GM23248 (cell line): ENCODE data around the gene RUNX1. TPM values are rescaled to one million over a fixed set of nuclear protein-coding genes. Genes with fewer than 3 reads are reported as not detected.

Experiments used
- DNase-seq: peaks from one replicate; pipeline ENCODE4 v3.0.0-alpha.2; 2015
- H2AFZ ChIP-seq: fragments of 200-600 bp; sonication (generic); 2 replicates; pipeline ENCODE4 v1.6.1; 2016; ENCODE audit warnings: antibody characterized with exemption
- H3F3A ChIP-seq: fragments of 200-600 bp; sonication (generic); 2 replicates; pipeline ENCODE4 v1.6.1; 2016; ENCODE audit warnings: mild to moderate bottlenecking, antibody characterized with exemption, mixed run types; ENCODE audit not compliant: insufficient read depth
- H3K27ac ChIP-seq: fragments of 200-600 bp; sonication (generic); 2 replicates; pipeline ENCODE4 v1.5.1; 2016; ENCODE audit warnings: mild to moderate bottlenecking
- H3K27me3 ChIP-seq: fragments of 200-600 bp; sonication (generic); replicated peaks from 2 replicates; pipeline ENCODE4 v1.6.1; 2016; ENCODE audit warnings: mild to moderate bottlenecking; ENCODE audit not compliant: insufficient read depth
- H3K36me3 ChIP-seq: fragments of 200-600 bp; sonication (generic); 2 replicates; pipeline ENCODE4 v1.6.1; 2016; ENCODE audit warnings: low read depth, mild to moderate bottlenecking
- H3K4me1 ChIP-seq: fragments of 200-600 bp; sonication (generic); 2 replicates; pipeline ENCODE4 v1.6.1; 2016; ENCODE audit warnings: mild to moderate bottlenecking; ENCODE audit not compliant: insufficient read depth
- H3K4me2 ChIP-seq: fragments of 200-600 bp; sonication (generic); one replicate; pipeline ENCODE4 v1.6.1; 2016; ENCODE audit warnings: mild to moderate bottlenecking; ENCODE audit not compliant: unreplicated experiment
- H3K4me3 ChIP-seq: fragments of 200-600 bp; sonication (generic); 2 replicates; pipeline ENCODE4 v1.5.1; 2016; ENCODE audit warnings: mild to moderate bottlenecking
- H3K79me2 ChIP-seq: fragments of 200-600 bp; sonication (generic); 2 replicates; pipeline ENCODE4 v1.6.1; 2016; ENCODE audit warnings: mild to moderate bottlenecking; ENCODE audit not compliant: insufficient read depth
- H3K9ac ChIP-seq: fragments of 200-600 bp; sonication (generic); 2 replicates; pipeline ENCODE4 v1.6.1; 2016; ENCODE audit warnings: mild to moderate bottlenecking
- H3K9me2 ChIP-seq: fragments of 200-600 bp; sonication (generic); 2 replicates; pipeline ENCODE4 v1.6.1; 2016; ENCODE audit warnings: mixed run types, mild to moderate bottlenecking, moderate library complexity; ENCODE audit not compliant: insufficient read depth
- H3K9me3 ChIP-seq: fragments of 200-600 bp; sonication (generic); one replicate; pipeline ENCODE4 v1.6.1; 2017; ENCODE audit warnings: low read depth
- H4K20me1 ChIP-seq: fragments of 200-600 bp; sonication (generic); 2 replicates; pipeline ENCODE4 v1.6.0; 2016; ENCODE audit not compliant: insufficient read depth
- EZH2 ChIP-seq: fragments of 200-600 bp; sonication (generic); IDR thresholded peaks from 2 replicates; pipeline ENCODE4 v1.6.1; 2018; ENCODE audit warnings: antibody characterized with exemption, mild to moderate bottlenecking; ENCODE audit not compliant: insufficient read depth, poor library complexity, severe bottlenecking
- EZH2phosphoT487 ChIP-seq: fragments of 200-600 bp; sonication (generic); IDR thresholded peaks from 2 replicates; pipeline ENCODE4 v1.6.1; 2018; ENCODE audit warnings: antibody characterized with exemption, moderate library complexity, mild to moderate bottlenecking, low read depth; ENCODE audit not compliant: insufficient read depth
- WGBS, 2 experiments: methylation state at CpG; one replicate each; pipeline ENCODE4 v1.1.6; 2015 to 2017; ENCODE audit warnings: low lambda C conversion rate in 2 of 2, low coverage in 1 of 2; ENCODE audit errors: missing lambda C conversion rate in 2 of 2; 5-methylcytosine and 5-hydroxymethylcytosine counted together
- in situ Hi-C: fragments of 300-500 bp; cut with MboI; formaldehyde crosslinking; loops from 2 replicates; pipeline ENCODE4 v1.15.0; 2020
- polyA plus RNA-seq: library from polyadenylated mRNA; unstranded; fragments of >200 nt; fragmentation: Nextera tagmentation; extraction: Ambion mirVana; gene quantifications from 2 replicates; pipeline ENCODE4 v1.2.1, GENCODE V29; 2016
- total RNA-seq: library from RNA; depleted of rRNA; stranded (reverse); fragments of >200 nt; shearing (Covaris generic); gene quantifications from 2 replicates; pipeline ENCODE4 v1.2.3, GENCODE V29; 2014

The RUNX1 gene
- total and polyA plus RNA-seq, 2 experiments from 2014 or later = 21.3 to 32.6 TPM

GRCh38 chr21:34979383-34979782, 69.7 kb downstream of the RUNX1 start:
- Histone ChIP-seq H3K4me1 (peaks cover 25% of the 10 kb centered on the region), H3K36me3 (no peaks in the 10 kb centered on the region), H3K4me2 (no peak overlapping the region), H3K27ac (no peak overlapping the region), H3K9me2 (0 out of 2 replicates have a peak, but pooled peaks cover 6% of the 10 kb centered on the region), H3K9ac (no peak overlapping the region), H4K20me1 (no peaks in the 10 kb centered on the region), H3K4me3 (no peak overlapping the region), H3K27me3 (no peaks in the 10 kb centered on the region), H2AFZ (no peak overlapping the region), H3F3A (peaks cover 25% of the 10 kb centered on the region), H3K9me3 (no peaks in the 10 kb centered on the region), H3K79me2 (no peaks in the 10 kb centered on the region)
- in situ Hi-C loops = no loop called here
- 94 to 99% methylated on average over 4 of the region's 4 CpGs for WGBS, 2 experiments
- TF ChIP-seq EZH2 (no peak), EZH2phosphoT487 (no peak)
- no peak for DNase-seq

DNA sequence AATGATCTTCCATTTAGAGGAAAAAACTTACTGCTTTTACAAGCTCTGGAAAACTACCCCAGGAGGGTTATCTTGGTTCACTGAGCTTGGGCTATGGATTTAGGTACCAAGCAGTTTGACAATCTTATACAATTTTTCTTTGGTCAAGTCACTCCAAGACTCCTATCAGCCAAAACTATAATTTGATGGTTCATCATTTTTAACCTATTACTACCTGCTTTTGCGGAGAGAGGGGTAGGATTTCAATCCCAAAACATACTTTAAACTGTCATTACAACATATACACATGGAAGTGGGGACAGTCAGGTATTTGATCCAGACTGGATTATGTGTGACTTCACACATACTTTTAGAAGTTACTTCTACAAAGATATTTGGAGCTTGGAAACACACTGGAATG, 71.8 kb downstream of the RUNX1 start:
- TF ChIP-seq EZH2 (no peak), EZH2phosphoT487 (no peak)
- 86 to 100% methylated on average over 1 of the region's 1 CpG for WGBS, 2 experiments
- 0 out of 2 replicates have a peak, but pooled peaks cover 6% of the 10 kb centered on the region for H3K9me2 ChIP-seq
- H3K79me2 ChIP-seq = no peaks in the 10 kb centered on the region
- H3F3A ChIP-seq = peaks cover 6% of the 10 kb centered on the region; the same call in 1 of the 2 replicates
- no peak for DNase-seq
- no peaks in the 10 kb centered on the region for H3K9me3 ChIP-seq
- H3K4me1 ChIP-seq = peaks cover 7% of the 10 kb centered on the region; the same call in 1 of the 2 replicates
- no peaks in the 10 kb centered on the region for H3K27me3 ChIP-seq
- H3K36me3 ChIP-seq = no peaks in the 10 kb centered on the region
- no peak overlapping the region for H3K4me2 ChIP-seq
- no peak overlapping the region for H3K9ac ChIP-seq
- no peak overlapping the region for H3K4me3 ChIP-seq
- H3K27ac ChIP-seq = no peak overlapping the region
- in situ Hi-C loops = no loop called here
- no peaks in the 10 kb centered on the region for H4K20me1 ChIP-seq
- H2AFZ ChIP-seq = no peak overlapping the region

DNA sequence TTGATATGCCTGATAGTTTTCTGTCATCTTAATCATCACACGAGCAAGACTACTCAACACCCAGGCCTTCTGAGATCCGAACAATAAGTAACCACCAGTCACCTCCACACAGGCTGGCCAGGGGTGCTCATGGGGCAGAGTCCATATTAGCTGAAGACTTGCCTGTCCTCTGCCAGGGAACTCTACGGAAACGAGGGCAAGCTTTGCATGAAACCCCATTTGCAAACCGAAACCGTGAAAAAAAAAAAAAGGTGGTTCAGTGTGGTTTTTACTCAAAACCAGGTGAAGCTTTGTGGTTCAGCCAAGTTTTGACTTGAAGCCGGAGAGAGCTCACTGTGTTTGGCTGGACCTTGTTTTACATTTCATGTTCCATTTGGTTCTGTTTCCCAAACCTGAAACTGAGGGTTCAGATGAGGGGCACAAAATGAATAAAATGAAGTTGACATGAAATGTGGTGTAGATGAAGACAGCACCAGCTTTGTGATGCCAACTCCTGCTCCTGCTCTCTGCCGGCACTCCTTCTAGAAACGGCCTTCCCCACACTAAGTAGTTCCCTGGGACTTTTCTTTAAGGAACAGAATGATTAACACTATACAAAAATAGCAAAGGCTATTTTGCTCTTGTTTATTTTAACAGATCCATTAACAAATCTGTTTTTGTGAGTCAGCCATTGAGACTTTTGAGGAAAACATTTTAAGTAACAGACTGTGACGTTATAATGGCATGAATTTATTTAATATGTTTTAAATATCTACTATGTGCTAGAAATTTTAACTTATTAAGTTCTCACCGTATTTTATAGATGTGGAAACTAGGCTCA, 74.7 kb downstream of the RUNX1 start:
- 96 to 97% methylated on average over 11 of the region's 11 CpGs for WGBS, 2 experiments
- H3K9me2 ChIP-seq = no peaks in the 10 kb centered on the region
- H3F3A ChIP-seq = no peaks in the 10 kb centered on the region
- no peak overlapping the region for H3K4me2 ChIP-seq
- DNase-seq = no peak
- no peak overlapping the region for H2AFZ ChIP-seq
- TF ChIP-seq EZH2phosphoT487 (no peak), EZH2 (no peak)
- no peaks in the 10 kb centered on the region for H3K9me3 ChIP-seq
- no peak overlapping the region for H3K9ac ChIP-seq
- H3K36me3 ChIP-seq = no peaks in the 10 kb centered on the region
- H3K4me1 ChIP-seq = no peaks in the 10 kb centered on the region
- H3K27me3 ChIP-seq = no peaks in the 10 kb centered on the region
- no peak overlapping the region for H3K4me3 ChIP-seq
- in situ Hi-C loops = no loop called here
- no peaks in the 10 kb centered on the region for H4K20me1 ChIP-seq
- no peaks in the 10 kb centered on the region for H3K79me2 ChIP-seq
- H3K27ac ChIP-seq = no peak overlapping the region

- Histone ChIP-seq H3K4me3 (no peak overlapping the region), H3K9me2 (no peaks in the 10 kb centered on the region), H3F3A (no peaks in the 10 kb centered on the region), H4K20me1 (no peaks in the 10 kb centered on the region), H2AFZ (no peak overlapping the region), H3K79me2 (no peaks in the 10 kb centered on the region), H3K36me3 (no peaks in the 10 kb centered on the region), H3K9me3 (no peaks in the 10 kb centered on the region), H3K4me2 (no peak overlapping the region), H3K27me3 (no peaks in the 10 kb centered on the region), H3K4me1 (no peaks in the 10 kb centered on the region), H3K27ac (no peak overlapping the region), H3K9ac (no peak overlapping the region)
- no peak for DNase-seq
- TF ChIP-seq EZH2 (no peak), EZH2phosphoT487 (no peak)
- WGBS, 2 experiments = 92 to 97% methylated on average over 3 of the region's 3 CpGs
- in situ Hi-C loops = no loop called here
Observed at GRCh38 chr21:34973685-34974084, 75.4 kb downstream of the RUNX1 start.
